T-helper 2 cell treated with Interferon-gamma antibody and Interleukin-4, amounts not matched to agents 5 μg/mL and 100 μg/mL, for 36 hours (primary cell): ENCODE measurements around the gene PBX3.

Experiments used
- DNase-seq: peaks from one replicate; pipeline ENCODE4 v3.0.0; 2021; ENCODE audit warnings: low spot score
- H3K27ac Mint-ChIP-seq: one replicate; pipeline ENCODE4 v1.8.0; 2021; ENCODE audit warnings: mild to moderate bottlenecking, mixed read lengths
- H3K27me3 Mint-ChIP-seq: one replicate; pipeline ENCODE4 v1.8.0; 2021; ENCODE audit warnings: low read depth, mixed read lengths
- H3K36me3 Mint-ChIP-seq: one replicate; pipeline ENCODE4 v1.8.0; 2021; ENCODE audit warnings: low read depth, mixed read lengths
- H3K4me1 Mint-ChIP-seq: one replicate; pipeline ENCODE4 v1.8.0; 2021; ENCODE audit warnings: low read depth, mixed read lengths
- H3K4me3 Mint-ChIP-seq: one replicate; pipeline ENCODE4 v1.8.0; 2022; ENCODE audit warnings: mild to moderate bottlenecking, moderate library complexity, mixed read lengths
- H3K9me3 Mint-ChIP-seq: one replicate; pipeline ENCODE4 v1.8.0; 2021; ENCODE audit warnings: mixed read lengths

The PBX3 gene

DNA sequence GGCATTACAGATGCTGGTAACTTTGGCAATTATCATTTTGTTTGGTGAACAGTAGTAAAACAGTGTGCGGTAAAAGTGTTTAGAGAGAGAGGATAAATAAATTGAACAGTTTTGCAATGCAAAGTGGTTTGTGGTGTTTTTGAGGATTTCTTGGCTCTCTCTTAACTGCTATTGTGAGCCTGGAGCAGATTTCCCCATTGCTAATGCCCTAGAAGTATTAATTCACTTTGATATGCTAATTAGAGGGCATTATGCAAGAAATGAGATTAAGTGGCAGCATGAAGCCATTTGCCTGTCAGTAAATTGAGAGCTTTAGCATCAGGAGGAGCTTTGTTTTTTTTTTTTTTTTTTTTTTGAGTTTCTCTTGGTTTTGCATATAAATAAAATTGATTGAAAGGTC is 8.2 kb downstream of the PBX3 start:
- Mint-ChIP-seq H3K4me1 (peaks cover 29% of the 10 kb centered on the region), H3K36me3 (peaks cover 11% of the 10 kb centered on the region), H3K27ac (no peak overlapping the region), H3K9me3 (no peaks in the 10 kb centered on the region), H3K27me3 (no peaks in the 10 kb centered on the region), H3K4me3 (no peak overlapping the region)
- no peak for DNase-seq

DNA sequence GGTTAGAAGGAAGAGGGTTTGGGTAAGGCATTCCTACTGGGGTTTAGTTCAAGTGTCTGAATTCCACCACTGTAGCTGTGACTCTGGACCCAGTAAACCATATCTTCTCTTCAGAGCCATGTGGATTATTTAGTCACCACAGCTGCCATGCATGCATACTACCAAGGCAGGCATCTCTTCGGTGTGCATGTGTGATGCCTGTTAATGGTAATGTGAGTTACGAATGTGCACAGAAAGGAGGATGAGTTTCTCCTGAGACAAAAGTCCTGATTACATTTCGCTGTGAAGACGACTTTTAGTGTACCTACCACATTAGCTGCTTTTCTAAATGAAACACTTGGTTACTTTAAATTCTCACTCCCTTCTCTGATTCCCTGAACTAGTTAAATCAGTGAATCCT is 9.3 kb downstream of the PBX3 start:
- Mint-ChIP-seq H3K27me3 (no peaks in the 10 kb centered on the region), H3K27ac (no peak overlapping the region), H3K9me3 (no peaks in the 10 kb centered on the region), H3K36me3 (peaks cover 8% of the 10 kb centered on the region), H3K4me1 (peaks cover 25% of the 10 kb centered on the region), H3K4me3 (no peak overlapping the region)
- DNase-seq: no peak

DNA sequence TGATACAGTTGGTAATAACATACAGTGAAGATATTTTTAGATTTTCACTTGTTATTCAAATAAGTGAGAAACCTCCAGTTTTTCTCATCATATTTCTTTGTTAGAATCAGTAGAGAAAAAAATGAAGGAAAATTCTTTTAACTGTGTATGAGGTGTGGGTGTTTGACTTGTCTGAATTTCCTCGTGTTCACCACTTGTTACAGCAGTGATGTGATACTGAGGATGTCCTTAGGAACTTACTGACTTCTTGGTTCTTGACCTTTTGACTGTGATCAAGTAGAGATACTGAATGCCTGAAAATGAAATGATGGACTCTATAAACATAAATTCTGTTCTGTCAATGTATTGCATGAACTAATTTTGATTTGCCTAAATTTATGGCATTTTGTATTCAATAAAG is 10.7 kb downstream of the PBX3 start:
- no peak overlapping the region for H3K27ac Mint-ChIP-seq
- H3K9me3 Mint-ChIP-seq: no peaks in the 10 kb centered on the region
- no peak overlapping the region for H3K4me3 Mint-ChIP-seq
- no peak for DNase-seq
- peaks cover 8% of the 10 kb centered on the region for H3K36me3 Mint-ChIP-seq
- H3K27me3 Mint-ChIP-seq: no peaks in the 10 kb centered on the region
- peaks cover 19% of the 10 kb centered on the region for H3K4me1 Mint-ChIP-seq

DNA sequence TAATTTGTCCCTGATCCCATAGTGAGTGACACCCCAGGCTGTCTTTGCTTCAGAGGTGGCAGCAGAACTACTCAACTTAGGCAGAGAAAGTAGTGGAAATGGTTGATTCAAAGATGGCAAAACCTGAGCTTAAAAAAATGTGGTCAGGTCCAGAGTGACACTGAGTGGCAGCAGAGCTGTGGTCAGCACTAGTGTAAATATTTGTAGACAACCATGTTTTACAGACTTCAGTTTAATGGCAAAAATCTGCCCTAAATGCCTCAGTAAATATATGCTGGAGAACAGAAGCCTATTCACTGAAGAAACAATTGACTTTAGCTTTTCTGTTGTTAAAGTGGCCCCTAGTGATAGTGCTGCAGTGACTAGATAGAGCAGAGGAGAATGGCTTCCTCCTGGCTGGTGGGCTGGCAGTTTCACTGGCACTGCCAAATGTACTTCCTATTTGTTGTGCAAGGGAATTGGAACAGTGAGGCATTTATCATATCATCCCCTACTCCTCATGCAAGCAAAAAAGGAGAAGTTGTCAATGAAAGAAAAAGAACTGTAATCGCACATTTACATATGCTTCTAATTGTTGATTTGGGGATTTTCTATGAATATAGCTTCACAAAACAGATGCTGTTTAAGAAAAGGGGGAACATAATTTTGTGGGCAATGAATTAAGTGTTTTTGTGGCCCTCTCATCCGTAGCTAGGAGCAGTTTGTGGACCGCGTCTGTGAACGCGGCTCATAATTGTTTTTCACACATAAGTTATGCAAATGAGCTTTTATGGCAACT is 12.0 kb downstream of the PBX3 start:
- DNase-seq: no peak

DNA sequence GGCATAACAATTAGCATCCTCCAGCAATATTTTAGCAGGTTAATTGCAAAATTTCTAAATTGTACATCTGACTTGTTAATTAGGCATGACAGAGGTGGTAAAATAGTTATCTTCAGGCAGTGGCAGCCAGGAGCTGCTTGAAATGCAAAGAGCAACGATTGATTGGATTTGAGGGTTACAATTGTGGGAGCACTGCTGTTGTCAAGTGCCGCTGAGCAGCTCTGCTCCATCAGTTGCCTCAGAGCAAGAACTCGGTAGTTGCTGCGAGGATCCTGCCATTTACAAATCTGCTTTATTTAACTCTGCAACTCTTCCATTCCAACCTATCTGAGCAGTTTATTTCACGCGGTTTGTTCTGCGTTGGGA is 12.6 kb downstream of the PBX3 start:
- H3K27ac Mint-ChIP-seq: no peak overlapping the region
- peaks cover 14% of the 10 kb centered on the region for H3K4me1 Mint-ChIP-seq
- no peak for DNase-seq
- peak overlapping the region; percentile 39 for H3K4me3 Mint-ChIP-seq
- H3K36me3 Mint-ChIP-seq: peaks cover 8% of the 10 kb centered on the region
- H3K9me3 Mint-ChIP-seq: no peaks in the 10 kb centered on the region
- no peaks in the 10 kb centered on the region for H3K27me3 Mint-ChIP-seq

More for the DNA sequence above, 12.0 kb downstream of the PBX3 start:
- no peak overlapping the region for H3K27ac Mint-ChIP-seq
- H3K4me3 Mint-ChIP-seq: peak overlapping the region; percentile 39
- no peaks in the 10 kb centered on the region for H3K9me3 Mint-ChIP-seq
- H3K27me3 Mint-ChIP-seq: no peaks in the 10 kb centered on the region
- H3K4me1 Mint-ChIP-seq: peaks cover 14% of the 10 kb centered on the region
- peaks cover 8% of the 10 kb centered on the region for H3K36me3 Mint-ChIP-seq

DNA sequence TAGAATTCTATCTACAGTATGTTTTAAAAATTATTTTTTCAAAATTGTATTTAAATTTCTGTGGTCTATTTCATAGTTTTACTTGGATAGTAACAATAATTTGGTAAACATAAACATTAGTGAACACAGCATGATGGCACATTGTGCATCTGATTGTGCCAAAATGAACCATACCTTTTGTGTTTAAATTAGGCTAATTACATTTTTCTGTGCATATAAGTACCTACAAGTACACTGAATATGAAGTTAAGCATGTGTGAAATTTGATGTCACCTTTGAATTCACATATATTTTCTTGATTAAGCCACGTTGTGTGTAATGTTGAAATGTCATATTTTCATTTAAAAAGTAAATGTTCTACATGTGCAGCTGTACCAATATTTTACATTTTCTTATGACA is 13.4 kb downstream of the PBX3 start:
- Mint-ChIP-seq H3K27me3 (no peaks in the 10 kb centered on the region), H3K36me3 (peaks cover 6% of the 10 kb centered on the region), H3K9me3 (no peaks in the 10 kb centered on the region), H3K4me1 (peaks cover 14% of the 10 kb centered on the region), H3K27ac (no peak overlapping the region), H3K4me3 (no peak overlapping the region)
- DNase-seq: no peak

DNA sequence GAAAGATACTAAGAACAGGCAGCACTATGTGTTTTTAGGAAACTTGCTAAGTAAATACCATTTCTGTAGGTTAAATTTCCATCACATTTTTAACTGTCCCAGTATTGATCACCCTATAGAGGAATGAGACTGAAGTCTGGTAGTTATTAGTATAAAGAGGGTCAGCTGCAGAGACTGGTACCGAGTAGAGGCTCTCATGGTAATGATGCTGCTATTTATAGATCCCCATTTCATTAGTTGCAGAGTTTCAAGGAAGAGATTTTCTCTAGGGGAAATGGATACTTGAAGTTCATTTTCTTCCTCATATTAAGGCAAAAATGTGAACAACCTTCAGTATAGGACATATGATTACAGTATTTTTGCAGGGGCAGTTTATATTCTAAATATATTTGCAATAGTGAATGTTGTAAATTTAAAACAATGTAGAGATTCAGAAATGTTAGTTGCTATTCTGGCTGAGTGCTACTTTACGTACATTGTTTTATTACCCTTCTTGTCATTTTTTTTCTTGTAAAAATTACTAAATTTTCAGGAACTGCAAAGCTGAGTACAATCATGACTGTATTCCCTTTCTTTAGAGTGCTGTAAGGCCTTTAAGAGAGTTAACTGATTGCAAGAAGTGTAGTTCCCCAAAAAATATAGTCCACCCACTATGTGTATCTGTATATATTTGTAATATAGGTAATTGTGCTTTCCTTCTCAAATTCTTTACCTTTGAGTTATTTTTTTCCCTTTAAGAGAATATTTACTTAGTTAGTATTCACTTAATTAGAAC is 14.7 kb downstream of the PBX3 start:
- H3K4me1 Mint-ChIP-seq: peaks cover 12% of the 10 kb centered on the region
- H3K9me3 Mint-ChIP-seq: no peaks in the 10 kb centered on the region
- no peak for DNase-seq
- H3K4me3 Mint-ChIP-seq: no peak overlapping the region
- H3K36me3 Mint-ChIP-seq: peaks cover 4% of the 10 kb centered on the region
- no peak overlapping the region for H3K27ac Mint-ChIP-seq
- H3K27me3 Mint-ChIP-seq: no peaks in the 10 kb centered on the region

DNA sequence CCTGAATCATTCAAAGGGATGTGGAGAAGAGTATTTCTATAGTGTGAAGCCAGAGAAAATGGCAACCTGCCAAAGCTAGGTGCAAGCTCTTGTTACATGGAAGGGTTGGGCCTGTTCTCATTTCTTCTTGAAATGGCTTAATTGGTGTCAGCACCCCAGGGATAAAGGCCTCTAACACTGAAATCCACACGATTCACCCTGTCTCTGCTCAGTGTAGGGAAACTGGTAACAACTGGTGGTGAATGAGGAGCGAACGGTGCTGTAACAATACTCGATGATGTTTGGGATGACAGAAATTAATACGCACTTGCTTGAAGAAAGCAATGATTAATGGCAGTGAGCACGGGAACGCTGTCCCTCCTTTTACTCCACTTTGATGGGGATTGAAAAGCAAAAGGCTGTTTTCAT is 16.2 kb downstream of the PBX3 start:
- peaks cover 14% of the 10 kb centered on the region for H3K4me1 Mint-ChIP-seq
- DNase-seq: no peak
- no peaks in the 10 kb centered on the region for H3K27me3 Mint-ChIP-seq

DNA sequence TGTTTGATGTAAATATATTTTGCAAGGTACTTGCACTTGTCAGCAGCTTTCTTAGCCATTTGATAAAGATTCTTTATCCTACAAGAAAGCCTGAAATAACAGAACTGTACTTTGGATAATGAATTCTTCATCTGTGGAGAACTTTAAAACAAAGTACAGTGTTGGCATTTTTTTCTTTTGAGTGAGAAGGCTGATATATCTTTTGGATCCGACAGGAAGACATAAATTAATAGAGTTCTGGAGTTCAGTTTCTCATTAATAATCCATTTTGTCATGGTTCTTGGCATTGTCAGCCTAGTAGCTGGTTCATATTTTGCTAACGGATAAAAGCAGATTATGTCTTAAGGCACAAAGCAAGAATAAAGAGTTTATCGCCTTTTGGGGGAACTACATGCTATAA is 17.0 kb downstream of the PBX3 start:
- peaks cover 1% of the 10 kb centered on the region for H3K36me3 Mint-ChIP-seq

More for the DNA sequence above, 16.2 kb downstream of the PBX3 start:
- Mint-ChIP-seq H3K27ac (no peak overlapping the region), H3K36me3 (peaks cover 1% of the 10 kb centered on the region), H3K9me3 (no peaks in the 10 kb centered on the region), H3K4me3 (no peak overlapping the region)

DNA sequence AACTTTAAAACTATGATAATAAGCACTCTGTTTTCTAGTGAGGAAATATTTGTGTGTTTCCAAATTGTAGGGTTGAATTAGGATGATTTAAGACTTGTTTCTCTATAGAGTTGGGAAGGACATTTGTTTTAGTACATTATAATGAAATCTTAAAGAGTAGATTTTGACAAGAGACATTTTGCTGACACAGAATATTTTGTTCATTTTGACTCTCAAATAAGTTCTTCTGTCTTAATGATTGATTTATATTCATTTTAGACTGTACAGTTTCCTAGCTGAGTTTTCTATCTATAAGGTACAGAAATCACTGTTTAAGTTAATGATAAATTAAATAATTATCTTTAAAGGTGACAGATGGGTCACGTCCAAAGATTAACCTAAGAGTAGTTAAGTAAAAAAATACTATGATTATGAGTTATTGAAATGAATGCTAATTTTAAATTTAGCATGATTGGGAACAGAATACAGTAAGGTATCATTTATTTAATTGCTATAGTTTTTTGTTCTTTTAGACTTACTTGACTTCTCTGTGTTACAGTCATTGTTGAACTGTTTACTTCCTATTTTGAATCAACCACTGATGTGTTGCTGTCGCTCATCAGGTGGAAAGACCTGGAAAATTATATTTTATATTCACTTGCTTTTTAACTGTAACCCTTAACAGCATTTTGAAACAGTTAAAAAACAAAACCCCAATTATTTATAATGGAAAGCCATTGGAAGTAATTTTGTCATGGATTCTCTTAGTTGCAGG is 19.5 kb downstream of the PBX3 start:
- H3K4me1 Mint-ChIP-seq: peaks cover 9% of the 10 kb centered on the region
- no peak overlapping the region for H3K27ac Mint-ChIP-seq
- H3K9me3 Mint-ChIP-seq: no peaks in the 10 kb centered on the region
- no peaks in the 10 kb centered on the region for H3K27me3 Mint-ChIP-seq
- no peak overlapping the region for H3K4me3 Mint-ChIP-seq
- H3K36me3 Mint-ChIP-seq: no peaks in the 10 kb centered on the region
- DNase-seq: no peak

More for the DNA sequence above, 17.0 kb downstream of the PBX3 start:
- Mint-ChIP-seq H3K4me3 (no peak overlapping the region), H3K27me3 (no peaks in the 10 kb centered on the region), H3K9me3 (no peaks in the 10 kb centered on the region), H3K27ac (no peak overlapping the region), H3K4me1 (peaks cover 12% of the 10 kb centered on the region)
- no peak for DNase-seq

DNA sequence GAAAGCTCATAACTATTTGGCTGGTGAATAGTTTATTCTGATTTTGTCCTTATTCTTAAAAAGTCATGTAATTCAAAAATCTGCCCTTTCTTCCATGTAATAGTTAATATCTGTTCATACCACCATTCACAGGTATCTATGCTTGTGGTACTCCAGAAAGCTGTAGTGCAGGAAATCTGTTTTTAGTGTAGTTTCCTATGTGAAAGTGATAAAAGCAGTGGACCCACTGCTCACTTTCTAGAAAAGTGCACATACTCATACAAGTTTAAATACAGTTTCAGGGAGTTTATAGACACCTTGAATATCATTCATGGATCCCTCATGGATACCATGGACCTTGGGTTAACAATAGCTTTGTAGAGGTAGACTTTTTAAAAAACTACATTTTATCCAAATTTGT is 20.2 kb downstream of the PBX3 start:
- no peaks in the 10 kb centered on the region for H3K36me3 Mint-ChIP-seq
- H3K4me3 Mint-ChIP-seq: no peak overlapping the region
- H3K9me3 Mint-ChIP-seq: no peaks in the 10 kb centered on the region
- H3K4me1 Mint-ChIP-seq: peaks cover 9% of the 10 kb centered on the region
- no peak for DNase-seq
- H3K27ac Mint-ChIP-seq: no peak overlapping the region
- no peaks in the 10 kb centered on the region for H3K27me3 Mint-ChIP-seq

DNA sequence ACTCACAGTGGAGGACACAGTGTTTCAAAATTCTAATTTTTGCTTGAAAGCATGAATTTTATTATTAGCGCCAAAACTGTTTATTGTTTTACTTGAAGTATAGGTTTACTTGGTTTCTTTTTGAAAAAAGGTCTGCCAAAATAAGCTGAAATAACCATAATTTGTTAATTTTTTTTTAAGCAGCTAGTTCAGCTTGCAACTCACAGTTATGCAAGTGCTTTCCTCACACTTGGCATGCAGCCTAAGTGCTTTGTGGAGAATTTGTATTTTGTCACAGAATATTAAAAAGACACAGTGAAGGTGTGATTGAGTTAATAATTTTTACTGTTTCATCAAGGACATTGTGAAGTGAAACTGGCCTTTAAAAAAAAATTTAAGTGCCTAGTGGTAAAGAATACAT is 21.6 kb downstream of the PBX3 start:
- Mint-ChIP-seq H3K9me3 (no peaks in the 10 kb centered on the region), H3K36me3 (no peaks in the 10 kb centered on the region), H3K4me1 (peaks cover 9% of the 10 kb centered on the region), H3K4me3 (no peak overlapping the region), H3K27ac (no peak overlapping the region), H3K27me3 (no peaks in the 10 kb centered on the region)
- DNase-seq: no peak

DNA sequence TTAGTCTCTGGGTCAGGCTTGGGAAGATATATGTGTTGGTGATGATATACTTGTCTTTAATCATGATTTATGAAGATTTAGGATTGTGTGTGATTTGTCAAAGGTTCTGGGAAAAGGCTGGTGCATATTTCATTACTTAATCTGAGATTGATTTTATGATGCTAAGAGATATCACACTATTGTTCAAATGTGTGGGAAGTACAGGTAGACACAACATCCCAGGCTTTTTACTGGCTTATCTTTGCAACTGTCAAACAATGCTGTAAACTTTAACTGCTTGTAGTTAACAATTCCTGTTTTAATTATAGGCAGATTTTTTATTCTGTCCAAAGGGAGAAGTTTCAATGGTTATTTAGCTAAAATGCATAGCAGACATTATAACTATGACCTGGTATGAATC is 23.9 kb downstream of the PBX3 start:
- DNase-seq: no peak
- peaks cover 9% of the 10 kb centered on the region for H3K4me1 Mint-ChIP-seq
- no peaks in the 10 kb centered on the region for H3K27me3 Mint-ChIP-seq
- H3K36me3 Mint-ChIP-seq: peaks cover 4% of the 10 kb centered on the region
- H3K9me3 Mint-ChIP-seq: peaks cover 6% of the 10 kb centered on the region
- H3K27ac Mint-ChIP-seq: no peak overlapping the region
- no peak overlapping the region for H3K4me3 Mint-ChIP-seq

DNA sequence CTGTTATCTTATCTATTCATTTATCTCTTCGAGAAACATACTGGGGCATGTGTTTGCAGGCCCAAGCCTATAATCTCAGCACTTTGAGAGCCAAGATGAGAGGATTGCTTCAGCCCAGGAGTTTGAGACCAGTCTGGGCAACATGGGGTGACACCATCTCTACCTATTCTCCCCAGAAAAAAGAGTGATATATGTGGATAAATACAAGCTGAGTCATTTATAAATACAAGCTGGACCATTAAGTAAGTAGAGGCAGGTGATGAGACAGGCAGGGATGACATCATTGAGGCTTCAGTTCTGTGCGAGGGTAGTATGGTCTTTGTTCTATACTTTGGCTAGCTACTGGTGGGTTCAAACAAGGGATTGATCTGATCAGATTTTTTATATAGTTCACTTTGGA is 25.6 kb downstream of the PBX3 start:
- Mint-ChIP-seq H3K4me1 (peaks cover 1% of the 10 kb centered on the region), H3K9me3 (peaks cover 7% of the 10 kb centered on the region), H3K27ac (no peak overlapping the region), H3K4me3 (no peak overlapping the region), H3K36me3 (peaks cover 4% of the 10 kb centered on the region), H3K27me3 (no peaks in the 10 kb centered on the region)
- DNase-seq: no peak
